HEK293T (cell line): ENCODE results near the gene SPATA32.

ENCODE experiments used
- CTCF ChIA-PET: fragments of 350-600 bp; formaldehyde crosslinking; extraction: SDS; loops from one replicate; lab custom pipeline; 2021; ENCODE audit warnings: antibody characterized with exemption, inconsistent platforms; lab: Yijun Ruan, JAX
- POLR2A ChIA-PET: fragments of 350-600 bp; formaldehyde crosslinking; extraction: SDS; loops from one replicate; lab custom pipeline; 2020; ENCODE audit warnings: antibody characterized with exemption, inconsistent platforms; lab: Yijun Ruan, JAX
- DNase-seq: peaks from one replicate; pipeline ENCODE4 v3.0.0; 2012; ENCODE audit warnings: mixed read lengths; ENCODE audit errors: extremely low spot score
- ARNT ChIP-seq: fragments of 450-650 bp; IDR thresholded peaks from 2 replicates; pipeline ENCODE4 v1.6.1; 2017; ENCODE audit warnings: mild to moderate bottlenecking
- BHLHE40 ChIP-seq: fragments of 450-650 bp; IDR thresholded peaks from 2 replicates; pipeline ENCODE4 v1.6.1; 2016; ENCODE audit warnings: mild to moderate bottlenecking, moderate library complexity, borderline replicate concordance
- CTBP1 ChIP-seq: fragments of 450-650 bp; IDR thresholded peaks from 2 replicates; pipeline ENCODE4 v1.6.1; 2016; ENCODE audit warnings: borderline replicate concordance
- ELF4 ChIP-seq: fragments of 450-650 bp; IDR thresholded peaks from 2 replicates; pipeline ENCODE4 v1.6.1; 2017; ENCODE audit warnings: antibody characterized with exemption
- FOXA1 ChIP-seq: fragments of 450-650 bp; IDR thresholded peaks from 2 replicates; pipeline ENCODE4 v1.6.1; 2016; ENCODE audit warnings: mild to moderate bottlenecking
- FOXK2 ChIP-seq: fragments of 450-650 bp; IDR thresholded peaks from 2 replicates; pipeline ENCODE4 v1.6.1; 2016; ENCODE audit warnings: mild to moderate bottlenecking
- FOXM1 ChIP-seq: fragments of 450-650 bp; IDR thresholded peaks from 2 replicates; pipeline ENCODE4 v1.6.1; 2017; ENCODE audit warnings: mild to moderate bottlenecking, borderline replicate concordance
- HDGF ChIP-seq: fragments of 450-650 bp; IDR thresholded peaks from 2 replicates; pipeline ENCODE4 v1.6.1; 2017; ENCODE audit warnings: antibody characterized with exemption, borderline replicate concordance
- L3MBTL2 ChIP-seq: fragments of 450-650 bp; conservative IDR thresholded peaks from 2 replicates; pipeline ENCODE4 v1.6.1; 2016; ENCODE audit warnings: mild to moderate bottlenecking
- LEF1 ChIP-seq: fragments of 450-650 bp; IDR thresholded peaks from 2 replicates; pipeline ENCODE4 v1.6.1; 2017; ENCODE audit warnings: mild to moderate bottlenecking, borderline replicate concordance
- NFRKB ChIP-seq: fragments of 450-650 bp; IDR thresholded peaks from 2 replicates; pipeline ENCODE4 v1.6.1; 2016; ENCODE audit warnings: mild to moderate bottlenecking, moderate library complexity
- SP1 ChIP-seq: fragments of 450-650 bp; IDR thresholded peaks from 2 replicates; pipeline ENCODE4 v1.6.1; 2017
- SUZ12 ChIP-seq: fragments of 450-650 bp; IDR thresholded peaks from 2 replicates; pipeline ENCODE4 v1.6.1; 2016; ENCODE audit warnings: mild to moderate bottlenecking
- TARDBP ChIP-seq: fragments of 450-650 bp; IDR thresholded peaks from 2 replicates; pipeline ENCODE4 v1.6.1; 2016
- ZNF384 ChIP-seq: fragments of 450-650 bp; IDR thresholded peaks from 2 replicates; pipeline ENCODE4 v1.6.1; 2016
- TF ChIP-seq, protein P1 (sequence below): fragments of 450-650 bp; IDR thresholded peaks from 2 replicates; pipeline ENCODE4 v1.6.1; 2016

SPATA32 gene

GRCh38 chr17:45301674-45302073, 39.8 kb upstream of the SPATA32 start:
- DNase-seq: no peak
- ChIA-PET POLR2A (interaction anchor here (2.1 kb wide), 1 partner anchor 10 kb away, joined by 8 read pairs; no protein-coding TSS in a partner anchor), CTCF (no interaction called here)
- TF ChIP-seq CTBP1 (no peak), FOXK2 (no peak), LEF1 (no peak), TARDBP (no peak), SUZ12 (no peak), ZNF384 (no peak), BHLHE40 (no peak), L3MBTL2 (no peak)

DNA sequence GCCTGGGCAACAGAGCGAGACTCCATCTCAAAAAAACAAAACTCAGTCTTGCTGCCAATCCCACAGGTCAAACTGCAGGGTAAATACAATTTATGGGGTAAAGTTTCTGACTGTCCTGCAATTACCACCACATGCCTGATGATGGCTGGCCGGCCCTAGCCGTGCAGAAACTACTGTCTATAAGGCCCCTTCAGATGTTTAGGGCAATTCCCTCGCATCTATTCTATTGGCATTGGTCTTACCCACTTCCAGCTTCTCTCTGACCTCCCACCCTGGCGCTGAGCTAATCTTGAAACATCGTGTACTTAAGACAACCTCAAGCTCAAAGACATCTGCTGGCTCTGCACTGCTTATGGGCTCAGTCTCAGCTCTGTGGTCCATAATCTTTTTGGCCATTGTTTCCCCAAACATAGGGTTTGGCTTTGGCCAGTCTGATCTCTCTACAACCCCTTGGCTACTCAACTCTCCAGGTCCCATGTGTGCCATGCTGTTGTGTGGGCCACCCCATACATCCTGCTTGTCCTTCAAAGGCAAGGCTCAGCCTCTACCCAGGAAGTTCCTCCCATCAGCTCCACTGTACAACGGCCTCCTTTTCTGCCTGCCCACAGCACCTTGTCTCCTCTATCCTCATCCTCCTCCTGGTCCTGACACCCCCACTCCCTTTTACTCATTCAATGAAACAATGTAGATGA, 38.3 kb upstream of the SPATA32 start:
- ChIA-PET CTCF (interaction anchor here (0.5 to 1.2 kb wide), 2 partner anchors 23 to 148 kb away, joined by 3 to 4 read pairs; no protein-coding TSS in a partner anchor), POLR2A (interaction anchor here (1.5 kb wide), 1 partner anchor 17 kb away, joined by 4 read pairs; the partner anchor contains the start of gene MAP3K14)
- no peak for DNase-seq
- TF ChIP-seq HDGF (no peak), FOXA1 (no peak), LEF1 (no peak), SUZ12 (no peak), BHLHE40 (no peak), NFRKB (no peak), TARDBP (no peak), ZNF384 (no peak), CTBP1 (no peak), FOXM1 (no peak), FOXK2 (no peak), L3MBTL2 (no peak), ARNT (no peak), SP1 (no peak), ELF4 (no peak)
- TF ChIP-seq, protein P1, sequence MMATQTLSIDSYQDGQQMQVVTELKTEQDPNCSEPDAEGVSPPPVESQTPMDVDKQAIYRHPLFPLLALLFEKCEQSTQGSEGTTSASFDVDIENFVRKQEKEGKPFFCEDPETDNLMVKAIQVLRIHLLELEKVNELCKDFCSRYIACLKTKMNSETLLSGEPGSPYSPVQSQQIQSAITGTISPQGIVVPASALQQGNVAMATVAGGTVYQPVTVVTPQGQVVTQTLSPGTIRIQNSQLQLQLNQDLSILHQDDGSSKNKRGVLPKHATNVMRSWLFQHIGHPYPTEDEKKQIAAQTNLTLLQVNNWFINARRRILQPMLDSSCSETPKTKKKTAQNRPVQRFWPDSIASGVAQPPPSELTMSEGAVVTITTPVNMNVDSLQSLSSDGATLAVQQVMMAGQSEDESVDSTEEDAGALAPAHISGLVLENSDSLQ: no peak

GRCh38 chr17:45299361-45299760, 37.5 kb upstream of the SPATA32 start:
- DNase-seq: no peak
- TF ChIP-seq CTBP1 (no peak), FOXK2 (no peak), ARNT (no peak), SUZ12 (no peak)
- TF ChIP-seq, protein P1: no peak
- POLR2A ChIA-PET: interaction anchor here (1.5 kb wide), 1 partner anchor 17 kb away, joined by 4 read pairs; the partner anchor contains the start of gene MAP3K14
- CTCF ChIA-PET: interaction anchor here (0.5 kb wide), 1 partner anchor 147 kb away, joined by 3 read pairs; no protein-coding TSS in a partner anchor

- TF ChIP-seq BHLHE40: no peak
- no peak for TF ChIP-seq TARDBP
- no peak for TF ChIP-seq CTBP1
- TF ChIP-seq LEF1: no peak
- TF ChIP-seq FOXK2: no peak
- no peak for TF ChIP-seq SP1
- TF ChIP-seq HDGF: no peak
- no peak for TF ChIP-seq SUZ12
- no peak for TF ChIP-seq NFRKB
- TF ChIP-seq FOXM1: no peak
- no peak for TF ChIP-seq ZNF384
- TF ChIP-seq, protein P1: no peak
- no peak for TF ChIP-seq FOXA1
- no peak for TF ChIP-seq L3MBTL2
- TF ChIP-seq ARNT: no peak
- ChIA-PET POLR2A (interaction anchor here (1.5 kb wide), 1 partner anchor 18 kb away, joined by 4 read pairs; the partner anchor contains the start of gene MAP3K14), CTCF (no interaction called here)
- DNase-seq: no peak
These were observed 36.8 kb upstream of the SPATA32 start for GRCh38 chr17:45298546-45299285.

DNA sequence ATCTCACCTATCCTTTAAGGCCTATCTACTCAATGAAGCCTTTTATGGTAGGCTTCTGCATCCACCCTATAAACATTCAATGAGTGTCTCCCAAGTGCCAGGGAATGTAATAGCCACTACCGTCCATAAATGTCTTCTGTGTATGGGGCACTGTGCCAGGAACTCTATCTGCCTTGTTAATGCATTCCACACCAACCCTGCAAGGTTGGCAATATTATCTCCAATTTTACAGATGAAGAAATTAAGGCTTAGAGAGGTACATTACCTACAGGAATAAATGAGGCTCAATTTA, 34.9 kb upstream of the SPATA32 start:
- ChIA-PET POLR2A (no interaction called here), CTCF (interaction anchor here (0.6 kb wide), 1 partner anchor 49 kb away, joined by 3 read pairs; no protein-coding TSS in a partner anchor)
- TF ChIP-seq NFRKB (no peak), FOXA1 (no peak), HDGF (no peak), LEF1 (no peak), SP1 (no peak), TARDBP (no peak), L3MBTL2 (no peak), SUZ12 (no peak), BHLHE40 (no peak)
- DNase-seq: no peak
